Measurements from ENCODE around the gene CMTM8. TPM values are rescaled to one million over a fixed set of nuclear protein-coding genes. Genes with fewer than 3 reads are reported as not detected.
A peak's percentile ranks its signal among the peaks of the same experiment; 100 is the strongest.

CMTM8 gene
- total RNA-seq, 1 donor from 2014 or later = 5.1 TPM

- Mint-ChIP-seq H3K27me3 (ENCODE audit: unreplicated experiment) (no peaks in the 10 kb centered on the region), H3K4me3 (ENCODE audit: unreplicated experiment) (no peak overlapping the region), H3K36me3 (ENCODE audit: unreplicated experiment) (no peaks in the 10 kb centered on the region), H3K27ac (ENCODE audit: unreplicated experiment) (no peak overlapping the region), H3K9me3 (ENCODE audit: unreplicated experiment) (no peaks in the 10 kb centered on the region), H3K4me1 (ENCODE audit: unreplicated experiment) (peaks cover 21% of the 10 kb centered on the region)
- DNase-seq (ENCODE audit: extremely low spot score, unreplicated experiment) = no peak
- TF ChIP-seq CTCF (IDR thresholded peaks at IDR 0.05) = peak; percentile 69
Observed at GRCh38 chr3:32340039-32340438, 101.6 kb downstream of the CMTM8 start.

GRCh38 chr3:32340611-32341365, 102.3 kb downstream of the CMTM8 start:
- no peaks in the 10 kb centered on the region for H3K27me3 Mint-ChIP-seq (ENCODE audit: unreplicated experiment)
- no peak overlapping the region for H3K27ac Mint-ChIP-seq (ENCODE audit: unreplicated experiment)
- no peak for DNase-seq (ENCODE audit: extremely low spot score, unreplicated experiment)
- H3K36me3 Mint-ChIP-seq (ENCODE audit: unreplicated experiment) = no peaks in the 10 kb centered on the region
- H3K9me3 Mint-ChIP-seq (ENCODE audit: unreplicated experiment) = no peaks in the 10 kb centered on the region
- no peak for TF ChIP-seq CTCF (IDR thresholded peaks at IDR 0.05)
- H3K4me3 Mint-ChIP-seq (ENCODE audit: unreplicated experiment) = no peak overlapping the region
- peaks cover 15% of the 10 kb centered on the region for H3K4me1 Mint-ChIP-seq (ENCODE audit: unreplicated experiment)

- no peak overlapping the region for H3K4me3 Mint-ChIP-seq (ENCODE audit: unreplicated experiment)
- DNase-seq (ENCODE audit: extremely low spot score, unreplicated experiment) = no peak
- H3K4me1 Mint-ChIP-seq (ENCODE audit: unreplicated experiment) = no peaks in the 10 kb centered on the region
- H3K27me3 Mint-ChIP-seq (ENCODE audit: unreplicated experiment) = no peaks in the 10 kb centered on the region
- H3K36me3 Mint-ChIP-seq (ENCODE audit: unreplicated experiment) = no peaks in the 10 kb centered on the region
- no peak for TF ChIP-seq CTCF (IDR thresholded peaks at IDR 0.05)
- no peak overlapping the region for H3K27ac Mint-ChIP-seq (ENCODE audit: unreplicated experiment)
- H3K9me3 Mint-ChIP-seq (ENCODE audit: unreplicated experiment) = no peaks in the 10 kb centered on the region
Observed at GRCh38 chr3:32347343-32348125, 109.1 kb downstream of the CMTM8 start.

GRCh38 chr3:32349184-32349583, 110.7 kb downstream of the CMTM8 start:
- no peak for TF ChIP-seq CTCF (IDR thresholded peaks at IDR 0.05)
- no peaks in the 10 kb centered on the region for H3K27me3 Mint-ChIP-seq (ENCODE audit: unreplicated experiment)
- no peak overlapping the region for H3K27ac Mint-ChIP-seq (ENCODE audit: unreplicated experiment)
- no peak for DNase-seq (ENCODE audit: extremely low spot score, unreplicated experiment)
- H3K4me1 Mint-ChIP-seq (ENCODE audit: unreplicated experiment) = no peaks in the 10 kb centered on the region
- no peaks in the 10 kb centered on the region for H3K36me3 Mint-ChIP-seq (ENCODE audit: unreplicated experiment)
- no peak overlapping the region for H3K4me3 Mint-ChIP-seq (ENCODE audit: unreplicated experiment)
- no peaks in the 10 kb centered on the region for H3K9me3 Mint-ChIP-seq (ENCODE audit: unreplicated experiment)

- H3K36me3 Mint-ChIP-seq (ENCODE audit: unreplicated experiment) = peaks cover 2% of the 10 kb centered on the region
- H3K27me3 Mint-ChIP-seq (ENCODE audit: unreplicated experiment) = no peaks in the 10 kb centered on the region
- H3K4me1 Mint-ChIP-seq (ENCODE audit: unreplicated experiment) = no peaks in the 10 kb centered on the region
- TF ChIP-seq CTCF (IDR thresholded peaks at IDR 0.05) = no peak
- no peaks in the 10 kb centered on the region for H3K9me3 Mint-ChIP-seq (ENCODE audit: unreplicated experiment)
- no peak overlapping the region for H3K27ac Mint-ChIP-seq (ENCODE audit: unreplicated experiment)
- no peak for DNase-seq (ENCODE audit: extremely low spot score, unreplicated experiment)
- no peak overlapping the region for H3K4me3 Mint-ChIP-seq (ENCODE audit: unreplicated experiment)
Observed at GRCh38 chr3:32352563-32352962, 114.1 kb downstream of the CMTM8 start.
